Spleen (tissue), 3 donors: Measurements from ENCODE around the gene POMGNT2.

ENCODE experiments used
- POLR2A ChIP-seq, 3 donors: fragments of 450-650 bp; IDR thresholded peaks; one replicate each; pipeline ENCODE4 v1.5.1; 2017; ENCODE audit warnings: antibody characterized with exemption in 3 of 3, mild to moderate bottlenecking in 1 of 3
- POLR2AphosphoS5 ChIP-seq, 3 donors: sonication (generic); formaldehyde crosslinking; IDR thresholded peaks; one replicate each; pipeline ENCODE4 v1.5.1; 2017; ENCODE audit warnings: antibody characterized with exemption in 3 of 3

DNA sequence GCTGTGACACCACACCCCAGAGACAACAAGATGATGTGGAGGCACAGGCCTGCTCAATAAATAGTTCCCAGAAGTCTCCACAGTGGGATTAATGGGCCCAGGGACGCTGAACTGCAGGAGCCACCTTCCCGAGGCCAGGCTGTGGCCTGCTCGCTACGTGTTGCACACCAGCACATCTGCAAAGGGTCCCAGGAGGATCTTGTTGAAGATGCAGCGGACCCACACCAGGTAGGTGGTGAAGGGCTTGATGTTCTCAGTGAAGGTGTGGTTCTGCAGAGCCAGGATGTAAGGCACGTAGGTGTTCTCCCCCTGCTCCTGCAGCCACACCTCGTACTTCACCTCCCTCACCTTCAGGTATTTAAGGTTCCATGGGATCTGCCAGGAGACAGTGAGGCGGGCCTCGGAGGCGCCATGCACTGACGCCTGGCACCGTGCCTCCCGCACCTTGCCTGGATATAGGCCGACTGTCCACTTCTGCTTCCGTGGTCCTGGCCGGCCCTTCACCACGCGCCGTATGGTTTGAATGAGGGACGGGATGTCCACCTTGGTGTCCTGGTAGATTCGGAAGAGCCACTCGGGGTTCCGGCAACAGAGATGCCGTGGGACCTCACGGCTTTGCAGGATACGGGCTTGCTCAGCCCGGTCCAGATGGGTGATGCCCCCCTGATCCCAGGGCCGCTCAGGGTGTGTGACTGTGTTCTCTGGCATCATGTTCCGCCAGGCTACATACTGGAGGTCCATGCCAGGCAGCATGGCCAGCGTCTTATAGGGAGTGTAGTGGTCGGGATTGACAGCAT, 26.1 kb downstream of the POMGNT2 start:
- TF ChIP-seq POLR2AphosphoS5 (IDR thresholded peaks at IDR 0.05) (no peak), POLR2A (IDR thresholded peaks at IDR 0.05) (no peak)
